Aorta (tissue), 5 donors: ENCODE data around the gene NENF. TPM values are rescaled to one million over a fixed set of nuclear protein-coding genes. Genes with fewer than 3 reads are reported as not detected.
"Not testable (repeated sequence)": the region's sequence is repeated elsewhere in the genome, so short reads cannot be mapped to it uniquely, and the experiment has no call there.

ENCODE experiments used
- ATAC-seq: fragments of 200-7000 bp; cut with Tn5 transposase; one replicate; pipeline ENCODE4 v1.9.1; 2022; ENCODE audit warnings: moderate library complexity; ENCODE audit not compliant: low FRiP score
- DNase-seq, 2 donors: peaks; one replicate each; pipeline ENCODE4 v3.0.0-alpha.2; 2020
- H3K27ac ChIP-seq, 2 donors: one replicate each; pipeline ENCODE4 v1.5.1; 2013; ENCODE audit warnings: low read length in 2 of 2, mild to moderate bottlenecking in 2 of 2, moderate library complexity in 2 of 2, control low read depth in 1 of 2, inconsistent platforms in 1 of 2, low read depth in 1 of 2
- H3K27me3 ChIP-seq, 2 donors: one replicate each; pipeline ENCODE4 v1.6.1; 2013; ENCODE audit warnings: control low read depth in 1 of 2, low read length in 1 of 2, mild to moderate bottlenecking in 1 of 2, moderate library complexity in 1 of 2; ENCODE audit not compliant: insufficient read depth in 2 of 2, control insufficient read depth in 1 of 2
- H3K36me3 ChIP-seq, 2 donors: one replicate each; pipeline ENCODE4 v1.6.1; 2013; ENCODE audit warnings: control low read depth in 1 of 2, low read length in 1 of 2, mild to moderate bottlenecking in 1 of 2; ENCODE audit not compliant: insufficient read depth in 2 of 2, control insufficient read depth in 1 of 2
- H3K4me1 ChIP-seq, 2 donors: one replicate each; pipeline ENCODE4 v1.6.1; 2013; ENCODE audit warnings: low read length in 2 of 2, control low read depth in 1 of 2, mild to moderate bottlenecking in 1 of 2, moderate library complexity in 1 of 2; ENCODE audit not compliant: insufficient read depth in 2 of 2, control insufficient read depth in 1 of 2
- H3K4me3 ChIP-seq, 2 donors: one replicate each; pipeline ENCODE4 v1.5.1; 2013; ENCODE audit warnings: low read length in 2 of 2, control low read depth in 1 of 2, mild to moderate bottlenecking in 1 of 2
- H3K9me3 ChIP-seq: one replicate; pipeline ENCODE4 v1.6.1; 2013; ENCODE audit warnings: mild to moderate bottlenecking, low read length; ENCODE audit not compliant: control insufficient read depth
- WGBS, 2 donors: extraction: QIAGEN DNeasy Blood & Tissue Kit; methylation state at CpG; one replicate each; pipeline ENCODE4 v1.1.7; 2013; 5-methylcytosine and 5-hydroxymethylcytosine counted together
- intact Hi-C, 2 donors: fragments of 100-400 bp; cut with DNase I; formaldehyde crosslinking; loops; one replicate each; pipeline versions ENCODE4 v1.14.2 to v1.15.0; 2022
- polyA plus RNA-seq, 2 donors: library from polyadenylated mRNA; stranded (reverse); fragments of 200-250 nt; gene quantifications; one replicate each; pipeline ENCODE4 v1.2.3, GENCODE V29; 2013
- total RNA-seq, 2 donors: library from RNA; stranded (reverse); fragmentation: NEBNext Ultra II Directional; extraction: Animal tissue kit (Norgen Biotek cat#: 25700); gene quantifications; one replicate each; pipeline ENCODE4 v1.2.1, GENCODE V29; 2021
- donor health status: healthy with polysubstance abuse.
- donor health status: Bipolar disorder and iron deficiency.
- donor health status: DM: no; HTN: no; CAD: no.
- donor health status: DM: no; HTN: no; CAD: no.
- donor health status: DM: yes; HTN: yes; CAD: no.

Gene NENF
- total and polyA plus RNA-seq, 4 donors = 67.9 to 148 (median 107) TPM

GRCh38 chr1:212478467-212479025 lies 45.8 kb downstream of the NENF start:
- Histone ChIP-seq H3K4me3 (no peak overlapping the region), H3K36me3 (no peaks in the 10 kb centered on the region), H3K27ac (no peak overlapping the region), H3K27me3 (no peaks in the 10 kb centered on the region), H3K4me1 (peaks cover 0 to 3% of the 10 kb centered on the region in 2 donors), H3K9me3 (no peaks in the 10 kb centered on the region)
- intact Hi-C loops = loop anchor here in 1 of 2 donors (5.0 kb wide), 1 partner anchor 129 kb away; the partner anchor contains the start of gene ATF3
- 92 to 93% methylated on average over 12 of the region's 12 CpGs for WGBS, 2 donors
- DNase-seq (peak; percentile 48 to 58), ATAC-seq (no peak)

DNA sequence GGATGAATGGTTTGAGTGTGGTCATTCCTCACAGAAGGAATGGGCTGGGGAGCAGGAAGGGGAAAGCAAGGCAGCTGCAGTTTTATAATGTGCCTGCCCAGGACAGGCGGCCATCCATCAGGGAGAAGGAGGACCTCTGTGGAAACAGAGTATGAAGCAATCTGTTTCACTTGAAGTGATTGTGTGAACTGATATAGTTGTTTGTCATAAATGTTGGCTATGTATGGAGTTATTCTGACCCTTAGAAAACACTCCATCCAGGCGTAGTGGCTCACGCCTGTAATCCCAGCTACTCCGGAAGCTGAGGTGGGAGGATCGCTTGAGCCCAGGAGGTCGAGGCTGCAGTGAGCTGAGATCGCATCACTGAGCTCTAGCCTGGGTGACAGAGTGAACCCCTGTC lies 46.5 kb downstream of the NENF start:
- Histone ChIP-seq H3K9me3 (no peaks in the 10 kb centered on the region), H3K4me1 (peaks cover 0 to 3% of the 10 kb centered on the region in 2 donors), H3K36me3 (no peaks in the 10 kb centered on the region), H3K27ac (no peak overlapping the region), H3K27me3 (no peaks in the 10 kb centered on the region), H3K4me3 (no peak overlapping the region)
- WGBS, 2 donors = 88 to 93% methylated on average over 7 of the region's 7 CpGs
- intact Hi-C loops = loop anchor here in 1 of 2 donors (5.0 kb wide), 1 partner anchor 128 kb away; the partner anchor contains the start of gene ATF3
- DNase-seq (peak; percentile 24 to 43), ATAC-seq (no peak)

- DNase-seq = peak; percentile 33 to 42
- H3K27ac ChIP-seq, H3K4me3 ChIP-seq, H3K27me3 ChIP-seq, ATAC-seq, H3K4me1 ChIP-seq, H3K36me3 ChIP-seq, H3K9me3 ChIP-seq: not testable (repeated sequence)
- WGBS, 2 donors = 71 to 77% methylated on average over 11 of the region's 11 CpGs
- intact Hi-C loops = loop anchor here (2.0 to 5.0 kb wide), 3 partner anchors 76 to 146 kb away; partner anchors contain the start of gene ATF3 (in 1 of the 2)
Measured at GRCh38 chr1:212480711-212481437, 48.2 kb downstream of the NENF start.

DNA sequence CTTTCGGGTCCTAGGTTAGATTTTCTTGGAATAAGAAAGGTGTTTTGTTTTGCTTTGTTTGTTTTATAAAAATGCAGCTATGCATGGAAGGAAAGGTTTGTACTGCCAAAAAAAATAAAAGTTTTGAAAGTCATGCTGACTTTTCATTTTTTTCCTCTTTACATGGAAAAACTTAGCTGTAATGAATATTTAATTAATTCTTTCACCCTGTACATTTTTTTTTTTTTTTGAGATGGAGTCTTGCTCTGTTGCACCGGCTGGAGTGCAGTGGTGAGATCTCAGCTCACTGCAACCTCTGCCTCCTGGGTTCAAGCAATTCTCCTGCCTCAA lies 48.7 kb downstream of the NENF start:
- ATAC-seq = no peak
- H3K9me3 ChIP-seq = no peaks in the 10 kb centered on the region
- H3K27me3 ChIP-seq = no peaks in the 10 kb centered on the region
- no peak overlapping the region for H3K4me3 ChIP-seq
- WGBS, 2 donors = 3 to 4% methylated on average over 2 of the region's 2 CpGs
- peaks cover 0 to 3% of the 10 kb centered on the region in 2 donors for H3K4me1 ChIP-seq
- DNase-seq = no peak
- intact Hi-C loops = loop anchor here (2.0 to 5.0 kb wide), 3 partner anchors 76 to 146 kb away; partner anchors contain the start of gene ATF3 (in 1 of the 2)
- peak overlapping the region in 1 of 2 donors; percentile 84 for H3K27ac ChIP-seq
- H3K36me3 ChIP-seq = no peaks in the 10 kb centered on the region

DNA sequence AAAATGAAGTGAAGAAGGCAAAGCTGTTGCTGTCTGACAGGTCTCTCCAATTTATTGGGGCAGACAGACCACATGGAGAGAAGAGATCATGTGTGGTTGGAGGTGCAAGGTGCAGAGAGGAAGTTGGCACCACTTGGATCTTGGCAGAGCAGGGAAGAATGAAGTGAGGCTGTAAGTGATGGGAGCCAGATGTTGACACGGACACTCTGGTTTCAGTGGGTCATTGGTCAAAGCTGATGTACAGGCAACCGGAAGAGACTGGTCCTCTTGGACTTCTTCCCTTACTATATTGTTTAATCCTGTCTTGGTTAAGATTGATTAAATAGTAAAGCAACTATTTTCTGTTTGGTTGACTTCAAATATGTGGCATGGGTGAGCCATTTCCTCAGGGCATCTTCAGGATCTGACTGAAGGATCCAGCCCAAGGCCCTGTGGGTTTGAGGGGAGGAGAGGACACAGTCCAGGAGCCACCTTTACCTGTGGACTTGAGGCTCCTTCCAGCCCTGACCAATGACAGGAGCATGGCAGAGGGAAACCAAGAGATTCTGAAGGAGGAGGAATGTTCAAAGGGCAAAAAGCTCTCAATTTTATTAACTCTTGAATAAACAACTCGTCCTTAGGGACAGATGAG lies 49.4 kb downstream of the NENF start:
- DNase-seq (no peak), ATAC-seq (no peak)
- Histone ChIP-seq H3K27me3 (no peaks in the 10 kb centered on the region), H3K9me3 (no peaks in the 10 kb centered on the region), H3K4me1 (peaks cover 0 to 3% of the 10 kb centered on the region in 2 donors), H3K4me3 (no peak overlapping the region), H3K36me3 (no peaks in the 10 kb centered on the region), H3K27ac (peak overlapping the region in 1 of 2 donors; percentile 84)
- intact Hi-C loops = loop anchor here (5.0 kb wide), 2 partner anchors 75 to 145 kb away; no protein-coding TSS in a partner anchor
- 53 to 67% methylated on average over 3 of the region's 3 CpGs for WGBS, 2 donors

- Histone ChIP-seq H3K4me3 (no peak overlapping the region), H3K27me3 (no peaks in the 10 kb centered on the region), H3K27ac (peak overlapping the region in 1 of 2 donors; percentile 35), H3K36me3 (no peaks in the 10 kb centered on the region), H3K4me1 (peaks cover 0 to 3% of the 10 kb centered on the region in 2 donors), H3K9me3 (no peaks in the 10 kb centered on the region)
- intact Hi-C loops = loop anchor here (5.0 kb wide), 2 partner anchors 74 to 144 kb away; no protein-coding TSS in a partner anchor
- WGBS, 2 donors = 93% methylated on average over 14 of the region's 14 CpGs
- DNase-seq (peak in 1 of 2 donors; percentile 73), ATAC-seq (no peak)
Measured at GRCh38 chr1:212482637-212483441, 50.1 kb downstream of the NENF start.

DNA sequence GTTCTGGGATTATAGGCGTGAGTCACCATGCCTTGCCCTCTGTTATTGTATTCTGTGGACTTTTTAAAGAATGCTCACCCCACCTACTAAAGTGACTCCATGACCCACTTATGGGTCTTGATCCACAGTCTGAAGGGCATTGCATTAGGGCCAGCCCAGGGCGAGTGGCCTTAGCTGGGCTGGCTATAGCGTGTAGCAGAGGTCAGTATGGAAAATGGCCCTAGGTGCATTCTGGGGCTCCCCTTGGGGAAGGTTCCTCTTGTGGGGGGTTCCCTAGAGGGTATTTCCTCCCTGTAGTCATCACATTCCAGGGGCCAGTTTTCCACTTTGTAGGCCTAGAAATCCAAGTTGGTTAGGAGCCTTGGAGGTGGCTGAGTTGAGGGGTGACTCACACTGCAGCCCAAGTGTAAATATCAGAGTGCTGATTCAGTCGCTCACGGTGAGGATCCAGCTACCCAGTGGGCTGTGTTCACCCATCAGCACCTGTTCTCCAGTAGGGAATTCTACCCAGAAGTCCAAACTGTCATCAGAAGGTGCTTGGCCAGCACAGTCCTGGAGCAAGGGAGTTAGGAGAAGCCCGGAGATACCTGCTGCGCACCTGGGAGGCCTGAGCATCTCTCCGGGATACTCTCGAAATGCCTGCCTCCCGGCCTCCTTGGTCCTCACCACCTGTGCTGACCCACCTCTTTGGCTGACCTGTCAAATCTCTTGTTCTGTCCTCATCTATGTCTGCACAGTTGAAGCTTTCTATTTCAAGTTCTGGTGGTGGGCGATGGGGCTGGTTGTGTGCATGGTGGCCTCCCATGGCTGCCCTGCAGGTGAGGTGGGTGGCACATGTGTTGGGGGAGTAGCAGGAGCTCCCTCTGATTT lies 52.2 kb downstream of the NENF start:
- WGBS, 2 donors = 89 to 91% methylated on average over 11 of the region's 11 CpGs
- ATAC-seq = no peak
- DNase-seq = peak in 1 of 2 donors; percentile 31
- Histone ChIP-seq H3K4me3 (no peak overlapping the region), H3K4me1 (peaks cover 0 to 3% of the 10 kb centered on the region in 2 donors), H3K9me3 (no peaks in the 10 kb centered on the region), H3K27me3 (no peaks in the 10 kb centered on the region), H3K36me3 (no peaks in the 10 kb centered on the region), H3K27ac (no peak overlapping the region)
- intact Hi-C loops = loop anchor here (5.0 kb wide), 4 partner anchors 57 to 142 kb away; no protein-coding TSS in a partner anchor
